Measurements from ENCODE around the gene RYR2. TPM values are rescaled to one million over a fixed set of nuclear protein-coding genes. Genes with fewer than 3 reads are reported as not detected.

Gene RYR2
- total RNA-seq, 1 donor from 2014 or later: 7.8 TPM

- no peak for DNase-seq
- intact Hi-C loops (cut with DNase I): no loop called here
Measured at GRCh38 chr1:237737448-237737847, 695.5 kb downstream of the RYR2 start.

GRCh38 chr1:237737938-237738610 lies 696.1 kb downstream of the RYR2 start:
- H3K4me3 ChIP-seq: no peak overlapping the region
- H3K27me3 ChIP-seq: no peaks in the 10 kb centered on the region
- H3K4me1 ChIP-seq: no peaks in the 10 kb centered on the region
- no peak overlapping the region for H3K27ac ChIP-seq
- H3K9me3 ChIP-seq: no peaks in the 10 kb centered on the region
- intact Hi-C loops (cut with DNase I): no loop called here
- ATAC-seq (no peak), DNase-seq (no peak)
- no peak for TF ChIP-seq CTCF (IDR thresholded peaks at IDR 0.05)
- H3K36me3 ChIP-seq: no peaks in the 10 kb centered on the region

More at GRCh38 chr1:237737448-237737847, 695.5 kb downstream of the RYR2 start:
- no peak for ATAC-seq
- H3K4me3 ChIP-seq: no peak overlapping the region
- H3K36me3 ChIP-seq: no peaks in the 10 kb centered on the region
- TF ChIP-seq CTCF (IDR thresholded peaks at IDR 0.05): no peak
- no peaks in the 10 kb centered on the region for H3K4me1 ChIP-seq
- no peak overlapping the region for H3K27ac ChIP-seq
- H3K27me3 ChIP-seq: no peaks in the 10 kb centered on the region
- H3K9me3 ChIP-seq: no peaks in the 10 kb centered on the region

GRCh38 chr1:237740846-237741245 lies 698.9 kb downstream of the RYR2 start:
- intact Hi-C loops (cut with DNase I): no loop called here

GRCh38 chr1:237745545-237745944 lies 703.6 kb downstream of the RYR2 start:
- H3K9me3 ChIP-seq: no peaks in the 10 kb centered on the region
- DNase-seq (no peak), ATAC-seq (no peak)
- H3K4me1 ChIP-seq: no peaks in the 10 kb centered on the region
- H3K36me3 ChIP-seq: no peaks in the 10 kb centered on the region
- intact Hi-C loops (cut with DNase I): no loop called here
- no peak for TF ChIP-seq CTCF (IDR thresholded peaks at IDR 0.05)
- H3K27ac ChIP-seq: no peak overlapping the region
- no peaks in the 10 kb centered on the region for H3K27me3 ChIP-seq
- no peak overlapping the region for H3K4me3 ChIP-seq

More at GRCh38 chr1:237740846-237741245, 698.9 kb downstream of the RYR2 start:
- DNase-seq: no peak
- ATAC-seq: no peak
- Histone ChIP-seq H3K27ac (no peak overlapping the region), H3K4me3 (no peak overlapping the region), H3K9me3 (no peaks in the 10 kb centered on the region), H3K4me1 (no peaks in the 10 kb centered on the region), H3K36me3 (no peaks in the 10 kb centered on the region), H3K27me3 (no peaks in the 10 kb centered on the region)
- no peak for TF ChIP-seq CTCF (IDR thresholded peaks at IDR 0.05)

- Histone ChIP-seq H3K27me3 (no peaks in the 10 kb centered on the region), H3K36me3 (no peaks in the 10 kb centered on the region), H3K9me3 (no peaks in the 10 kb centered on the region), H3K4me1 (no peaks in the 10 kb centered on the region), H3K4me3 (no peak overlapping the region), H3K27ac (no peak overlapping the region)
- TF ChIP-seq CTCF (IDR thresholded peaks at IDR 0.05): no peak
- no peak for DNase-seq
- intact Hi-C loops (cut with DNase I): no loop called here
- ATAC-seq: no peak
Measured at GRCh38 chr1:237748171-237748960, 706.4 kb downstream of the RYR2 start.
